SK-N-SH (cell line): ENCODE measurements around the gene PLPP6. TPM values are rescaled to one million over a fixed set of nuclear protein-coding genes. Genes with fewer than 3 reads are reported as not detected.

ENCODE experiments used
- CHD2 ChIP-seq: fragments of 150-350 bp; IDR thresholded peaks from 2 replicates; pipeline ENCODE4 v1.6.1; 2018; ENCODE audit warnings: low read length; ENCODE audit not compliant: partially characterized antibody
- EP300 ChIP-seq, 2 experiments: IDR thresholded peaks; 2 replicates each; pipeline versions ENCODE4 v1.4.0 to v1.6.1; 2012; ENCODE audit warnings: borderline replicate concordance in 1 of 2, low read depth in 1 of 2, low read length in 1 of 2
- FOXJ3 ChIP-seq: sonication (generic); formaldehyde crosslinking; IDR thresholded peaks from 2 replicates; pipeline ENCODE4 v1.5.1; 2020; ENCODE audit warnings: mild to moderate bottlenecking, missing genetic modification reagents
- GATA2 ChIP-seq: sonication (generic); formaldehyde crosslinking; IDR thresholded peaks from 2 replicates; pipeline ENCODE4 v1.5.0; 2020; ENCODE audit warnings: mild to moderate bottlenecking, missing genetic modification reagents
- JUND ChIP-seq: IDR thresholded peaks from 2 replicates; pipeline ENCODE4 v1.4.0; 2012
- MEF2A ChIP-seq: IDR thresholded peaks from 2 replicates; pipeline ENCODE4 v1.4.0; 2012; ENCODE audit warnings: low read depth, borderline replicate concordance
- NFIC ChIP-seq: IDR thresholded peaks from 2 replicates; pipeline ENCODE4 v1.4.0; 2012; ENCODE audit warnings: borderline replicate concordance
- NRF1 ChIP-seq: IDR thresholded peaks from 2 replicates; pipeline ENCODE4 v1.6.1; 2012; ENCODE audit warnings: low read depth, mild to moderate bottlenecking, low read length
- PBX3 ChIP-seq: IDR thresholded peaks from 2 replicates; pipeline ENCODE4; 2012
- POLR2AphosphoS5 ChIP-seq: IDR thresholded peaks from 2 replicates; pipeline ENCODE4 v1.6.1; 2012; ENCODE audit warnings: low read depth, low read length
- RAD21 ChIP-seq: IDR thresholded peaks from 2 replicates; pipeline ENCODE4 v1.6.1; 2012; ENCODE audit warnings: mild to moderate bottlenecking, low read length
- REST ChIP-seq: IDR thresholded peaks from 2 replicates; pipeline ENCODE4 v1.6.1; 2012; ENCODE audit warnings: mild to moderate bottlenecking, low read depth, low read length, moderate library complexity
- SMC3 ChIP-seq: IDR thresholded peaks from 2 replicates; pipeline ENCODE4 v1.6.1; 2012; ENCODE audit warnings: low read depth, low read length, improper control_type of control experiment
- TCF12 ChIP-seq: IDR thresholded peaks from 2 replicates; pipeline ENCODE4 v1.4.0; 2012
- TEAD4 ChIP-seq: IDR thresholded peaks from 2 replicates; pipeline ENCODE4 v1.4.0; 2012; ENCODE audit warnings: mild to moderate bottlenecking, borderline replicate concordance; ENCODE audit not compliant: insufficient read depth
- USF1 ChIP-seq: IDR thresholded peaks from 2 replicates; pipeline ENCODE4 v1.4.0; 2012; ENCODE audit warnings: low read depth, borderline replicate concordance
- YY1 ChIP-seq: IDR thresholded peaks from 2 replicates; pipeline ENCODE4 v1.4.0; 2012; ENCODE audit warnings: low read depth, mild to moderate bottlenecking
- ZBTB33 ChIP-seq: IDR thresholded peaks from 2 replicates; pipeline ENCODE4 v1.4.0; 2012; ENCODE audit warnings: low read depth, borderline replicate concordance
- polyA plus RNA-seq, 3 experiments: library from polyadenylated mRNA; depleted of rRNA; stranded (reverse); fragments of >200 nt; gene quantifications; 2 replicates each; pipeline ENCODE4 v1.2.3, GENCODE V29; 2012

The PLPP6 gene
- polyA plus RNA-seq, 1 of the 3 experiments (the other 2 are of a cell fraction), result 8.8 TPM

GRCh38 chr9:4679268-4680172, 17.4 kb downstream of the PLPP6 start, which contains the start of gene CDC37L1 (continued):
- TF ChIP-seq TEAD4 (no peak), MEF2A (no peak), TCF12 (0 out of 2 replicates have a peak, but pooled peaks have one; percentile 14), GATA2 (CRISPR knock-in tag) (no peak), SMC3 (no peak), REST (no peak; the same call in 1 of the 2 replicates), POLR2AphosphoS5 (peak; percentile 99), JUND (no peak), USF1 (no peak; the same call in 1 of the 2 replicates), NFIC (no peak), ZBTB33 (no peak), RAD21 (no peak), YY1 (peak; percentile 72; the same call in 1 of the 2 replicates), FOXJ3 (CRISPR knock-in tag) (0 out of 2 replicates have a peak, but pooled peaks have one; percentile 28), CHD2 (peak; percentile 64), EP300 (IDR thresholded peaks at IDR 0.05; ENCODE audit: borderline replicate concordance in 1 of 2, low read depth in 1 of 2, low read length in 1 of 2) (no peak), NRF1 (no peak), PBX3 (0 out of 2 replicates have a peak, but pooled peaks have one; percentile 22)
- TF ChIP-seq, all 33 proteins: peak for 15
